DMS79 (cell line): ENCODE data around the gene DUSP7.

Experiments used
- DNase-seq: peaks from one replicate; lab custom pipeline; 2025; lab: John Stamatoyannopoulos, UW

Gene DUSP7, protein sequence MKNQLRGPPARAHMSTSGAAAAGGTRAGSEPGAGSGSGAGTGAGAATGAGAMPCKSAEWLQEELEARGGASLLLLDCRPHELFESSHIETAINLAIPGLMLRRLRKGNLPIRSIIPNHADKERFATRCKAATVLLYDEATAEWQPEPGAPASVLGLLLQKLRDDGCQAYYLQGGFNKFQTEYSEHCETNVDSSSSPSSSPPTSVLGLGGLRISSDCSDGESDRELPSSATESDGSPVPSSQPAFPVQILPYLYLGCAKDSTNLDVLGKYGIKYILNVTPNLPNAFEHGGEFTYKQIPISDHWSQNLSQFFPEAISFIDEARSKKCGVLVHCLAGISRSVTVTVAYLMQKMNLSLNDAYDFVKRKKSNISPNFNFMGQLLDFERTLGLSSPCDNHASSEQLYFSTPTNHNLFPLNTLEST

DNA sequence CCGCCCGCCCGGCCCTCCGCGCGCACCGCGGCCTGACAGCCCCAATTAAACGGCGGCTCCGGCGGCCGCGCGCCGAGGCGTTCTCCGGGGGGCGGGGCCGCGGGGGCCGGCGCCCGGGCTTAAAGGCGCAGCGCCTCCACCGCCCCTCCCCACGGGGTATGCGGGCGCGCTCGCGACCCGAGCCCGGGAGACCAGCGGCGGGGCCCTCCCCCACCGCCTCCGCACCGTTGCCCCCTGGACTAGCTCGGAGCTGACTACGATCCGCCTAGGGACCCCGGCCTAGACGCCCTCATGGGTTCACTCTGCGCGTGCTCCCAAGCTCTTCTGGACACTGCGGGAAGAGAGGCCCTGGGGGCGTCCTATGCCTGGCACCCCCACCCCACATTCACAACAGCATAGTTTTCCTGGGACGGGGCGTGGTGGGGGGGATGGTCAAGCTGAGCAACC is at the start of gene DUSP7:
DUSP7 (minus strand) TSS at position 51 of the 447 bp plus-strand sequence. CDS start 205 bp downstream, outside the sequence.
- no peak for DNase-seq

DNA sequence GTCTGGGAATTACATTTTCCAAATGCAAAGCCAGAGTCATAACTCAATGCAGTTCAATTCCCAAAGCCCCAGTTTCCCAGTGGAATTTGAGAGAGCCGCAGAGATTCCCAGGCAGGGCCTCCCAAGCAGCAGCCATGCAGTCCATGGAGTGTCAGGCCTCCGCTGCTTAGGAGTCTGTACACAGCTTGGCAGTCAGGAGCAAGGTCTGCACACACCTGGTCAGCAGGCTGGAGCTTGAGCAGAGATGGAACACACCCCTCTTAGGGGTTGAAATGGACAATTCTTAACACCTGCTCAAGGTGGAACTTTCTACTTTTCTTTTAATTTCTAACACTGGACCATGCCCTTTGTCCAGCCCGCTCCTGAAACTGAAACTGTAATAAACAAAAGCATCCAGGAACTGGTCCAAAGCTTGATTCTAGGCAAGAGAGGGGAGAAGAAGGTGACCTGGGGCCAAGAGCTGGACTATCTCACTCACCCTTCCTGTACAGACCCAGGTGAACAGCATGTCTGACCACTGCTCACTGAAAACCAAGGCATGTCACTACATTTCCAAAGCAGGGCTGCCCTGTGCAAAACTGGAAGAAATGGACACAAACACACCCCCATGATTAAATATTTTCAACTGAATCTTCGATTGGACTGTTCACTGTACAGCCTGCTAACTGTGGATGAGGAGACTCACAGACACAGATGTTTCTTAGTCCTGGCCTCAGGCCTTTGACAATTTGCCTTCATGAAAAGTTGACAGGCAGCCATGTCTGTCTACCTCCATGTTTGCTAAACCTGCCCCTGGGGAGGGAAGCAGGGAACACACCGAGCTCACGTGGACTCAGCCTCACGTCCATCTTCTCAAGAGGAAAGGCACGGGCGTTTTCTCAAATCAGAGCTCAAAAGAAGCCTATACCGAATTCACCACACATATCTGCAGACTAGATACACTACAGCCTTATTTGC is 48.6 kb upstream of the DUSP7 start:
- DNase-seq, result no peak

DNA sequence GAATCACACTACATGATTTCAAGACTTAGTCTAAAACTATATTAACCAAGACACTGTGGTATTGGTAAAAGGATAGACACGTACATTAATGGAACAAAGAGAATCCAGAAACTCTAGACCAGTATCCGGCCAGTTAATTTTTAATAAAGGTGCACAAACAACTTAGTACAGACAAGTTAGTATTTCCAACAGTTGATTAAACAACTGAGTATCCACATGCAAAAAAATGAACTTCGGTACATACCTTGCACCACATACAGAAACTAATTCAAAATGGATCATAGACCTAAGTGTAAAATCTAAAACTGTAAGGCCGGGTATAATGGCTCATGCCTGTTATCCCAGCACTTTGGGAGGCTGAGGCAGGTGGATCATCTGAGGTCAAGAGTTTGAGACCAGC is 46.6 kb upstream of the DUSP7 start:
- no peak for DNase-seq

- no peak for DNase-seq
These were observed 42.6 kb upstream of the DUSP7 start for GRCh38 chr3:52099001-52099401.

GRCh38 chr3:52097851-52098507 is 41.6 kb upstream of the DUSP7 start:
- DNase-seq, result no peak

GRCh38 chr3:52095990-52096775 is 39.8 kb upstream of the DUSP7 start:
- DNase-seq, result no peak

GRCh38 chr3:52094571-52095485 is 38.5 kb upstream of the DUSP7 start:
- DNase-seq, result no peak

DNA sequence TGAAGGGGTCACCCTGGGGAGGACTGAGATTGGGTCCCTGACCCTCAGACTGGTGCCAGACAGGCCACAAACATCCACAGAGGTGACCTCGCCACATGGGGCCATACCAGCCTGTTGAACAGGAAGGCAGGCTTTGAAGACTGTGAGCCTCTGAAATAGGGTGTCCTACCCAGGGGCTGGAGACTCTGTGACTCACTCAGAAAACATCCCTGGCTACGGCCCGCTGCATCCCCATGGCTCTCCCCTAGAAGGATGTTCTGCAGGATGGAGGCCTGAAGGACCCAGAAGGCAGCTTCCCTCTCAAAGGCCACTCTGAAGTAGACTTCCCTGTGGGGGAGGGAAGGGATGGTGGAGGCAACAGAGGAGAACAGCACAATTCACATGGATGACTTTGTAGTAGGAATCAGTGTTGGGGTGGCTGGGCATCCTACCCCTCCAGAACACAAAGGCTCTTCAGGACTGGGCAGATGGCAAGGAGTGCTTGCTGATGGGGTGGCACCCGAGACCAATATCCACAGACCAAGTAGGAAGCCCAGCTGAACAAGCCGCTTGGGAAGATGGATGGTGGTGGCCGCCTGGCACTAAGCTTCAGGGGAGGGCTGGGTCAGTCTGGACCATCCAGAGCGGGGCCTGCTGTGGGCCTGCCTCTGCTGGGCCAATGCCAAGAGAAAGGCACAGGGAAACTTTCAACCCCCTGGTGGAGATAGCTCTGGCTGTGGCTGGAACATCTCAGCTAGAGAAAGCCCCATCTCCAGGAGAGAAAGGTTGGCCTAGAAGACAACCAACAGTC is 37.6 kb upstream of the DUSP7 start:
- no peak for DNase-seq

DNA sequence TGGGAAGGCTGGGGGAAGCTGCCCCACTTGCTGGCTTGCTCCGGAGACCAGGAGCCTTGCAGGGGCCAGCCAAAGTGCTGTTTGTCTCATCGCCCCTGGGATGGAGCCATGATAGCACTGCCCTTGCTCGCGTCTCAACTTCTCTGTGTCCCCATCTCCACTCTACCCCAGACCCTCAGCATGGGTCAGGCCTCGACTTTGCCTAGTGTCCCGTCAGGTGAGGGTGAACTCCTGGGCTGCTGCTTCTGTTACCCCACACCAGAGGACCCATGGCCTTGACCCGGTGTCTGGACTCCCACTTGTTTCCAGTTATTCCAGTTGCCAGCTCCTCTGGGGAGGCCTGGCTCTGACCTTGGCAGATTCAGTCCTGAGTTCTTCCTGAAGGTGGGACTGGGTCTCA is 36.5 kb upstream of the DUSP7 start:
- DNase-seq, result no peak

DNA sequence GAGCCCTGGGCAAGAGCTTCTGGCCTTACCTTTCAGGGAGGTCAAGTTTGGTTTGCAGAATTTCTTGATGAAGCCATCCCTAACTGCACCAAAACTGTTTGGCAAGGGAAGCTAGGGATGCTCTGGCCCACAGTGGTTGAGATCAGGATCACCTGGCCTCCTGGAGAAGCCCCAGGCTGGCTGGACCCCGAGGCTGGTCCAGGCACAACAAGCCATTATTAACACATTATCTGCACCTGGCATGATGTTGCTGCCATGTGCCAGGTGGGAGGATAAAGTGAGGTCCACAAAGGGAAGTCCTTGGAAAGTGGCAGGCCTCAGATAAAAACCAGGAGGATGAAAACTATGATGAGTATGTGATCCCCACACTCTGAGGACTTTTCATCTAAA is 35.9 kb upstream of the DUSP7 start:
- no peak for DNase-seq

DNA sequence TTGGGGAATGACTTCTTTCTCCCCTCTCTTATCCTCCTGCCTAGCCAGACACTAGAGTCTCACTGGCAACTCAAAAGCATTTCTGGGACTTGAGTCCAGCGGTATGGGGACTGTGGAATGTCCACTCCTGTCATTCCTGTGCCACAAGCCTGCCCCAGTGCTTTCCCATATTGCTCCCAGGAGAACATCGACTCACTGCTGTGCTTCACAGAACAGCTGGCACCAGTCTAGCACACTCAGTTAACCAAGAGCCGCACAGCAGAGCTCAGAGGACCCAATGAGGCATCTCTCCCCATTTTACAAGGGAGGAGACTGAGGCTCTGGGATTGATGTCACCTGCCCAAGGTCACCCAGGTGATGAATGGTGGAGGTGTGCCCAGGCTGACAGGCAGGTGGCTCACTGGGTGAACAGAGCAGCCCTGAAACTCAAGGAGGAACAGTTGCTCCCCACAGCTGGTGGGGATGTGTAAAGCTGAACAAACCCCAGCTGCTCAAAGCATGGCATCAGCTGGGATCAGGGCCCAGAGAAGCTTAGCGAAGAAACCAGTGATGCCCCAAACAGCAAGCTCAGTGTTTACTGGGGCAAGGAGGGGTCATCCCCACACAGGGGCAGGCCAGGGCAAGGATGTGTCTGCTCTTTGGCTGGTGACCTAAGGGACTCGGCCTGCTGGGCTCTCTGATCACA is 35.4 kb upstream of the DUSP7 start:
- DNase-seq, result no peak

DNA sequence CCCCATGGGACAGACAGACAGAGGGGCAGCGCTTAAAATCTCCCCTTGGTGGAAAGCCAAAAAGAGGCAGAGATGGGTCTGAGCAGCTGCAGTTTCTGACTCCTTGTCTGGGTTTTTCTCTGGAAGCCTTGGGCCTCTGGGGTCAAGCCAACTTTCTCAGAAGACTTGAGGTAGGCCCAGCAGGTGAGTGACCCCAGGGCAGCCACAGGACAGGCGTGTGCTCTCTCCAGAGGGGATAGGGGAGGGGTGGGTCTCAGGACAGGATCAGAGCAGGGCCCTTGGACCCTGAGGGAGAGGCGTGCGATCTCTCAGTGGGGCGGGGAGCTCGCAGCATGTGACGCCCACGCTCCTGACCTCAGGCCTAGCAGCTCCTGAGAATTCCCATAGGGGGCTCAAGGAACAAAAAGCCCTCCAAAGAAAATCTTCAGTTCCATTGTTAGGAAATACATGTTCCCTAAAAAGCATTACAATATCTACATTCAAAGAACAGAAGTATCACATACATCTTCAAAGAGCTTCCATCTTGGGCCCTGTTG is 34.6 kb upstream of the DUSP7 start:
- no peak for DNase-seq

DNA sequence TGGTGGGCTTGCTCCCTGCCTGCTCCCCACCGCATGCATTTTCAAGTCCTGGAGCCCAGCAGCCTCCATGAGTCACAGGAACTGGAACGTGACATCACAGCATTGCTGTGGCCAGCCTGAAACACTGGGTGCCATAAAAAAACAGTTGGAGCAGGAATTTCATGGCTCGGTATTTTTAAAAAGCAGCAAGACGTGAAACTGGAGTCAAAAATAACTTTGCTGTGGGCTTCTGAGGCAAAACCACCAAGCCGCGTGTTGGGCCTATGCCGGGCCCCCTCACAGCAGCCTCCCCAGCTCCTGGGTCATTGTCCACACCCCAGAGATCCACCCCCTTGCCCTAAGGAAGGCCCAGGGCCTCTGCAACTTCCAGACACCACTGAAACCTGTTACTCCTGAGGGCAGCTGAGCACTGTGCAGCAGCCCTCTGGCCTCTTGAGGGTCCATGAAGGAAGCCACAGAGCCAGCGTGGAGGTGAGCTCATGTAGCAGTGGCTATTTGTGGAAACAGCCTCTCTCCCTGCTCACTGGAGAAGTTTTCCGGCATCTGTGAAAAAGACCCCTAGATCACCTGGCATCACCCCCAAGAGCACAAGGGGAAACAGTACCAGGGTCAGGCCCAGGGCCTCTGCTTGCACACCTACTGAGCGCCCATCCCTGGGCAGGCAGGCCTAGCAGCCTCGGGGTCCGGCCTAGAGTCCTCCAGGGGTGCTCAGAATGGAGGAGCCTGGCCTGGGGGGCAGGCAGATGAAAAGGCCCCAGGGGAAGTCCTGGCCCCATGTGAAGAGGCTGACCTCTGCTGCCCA is 34.0 kb upstream of the DUSP7 start:
- no peak for DNase-seq

DNA sequence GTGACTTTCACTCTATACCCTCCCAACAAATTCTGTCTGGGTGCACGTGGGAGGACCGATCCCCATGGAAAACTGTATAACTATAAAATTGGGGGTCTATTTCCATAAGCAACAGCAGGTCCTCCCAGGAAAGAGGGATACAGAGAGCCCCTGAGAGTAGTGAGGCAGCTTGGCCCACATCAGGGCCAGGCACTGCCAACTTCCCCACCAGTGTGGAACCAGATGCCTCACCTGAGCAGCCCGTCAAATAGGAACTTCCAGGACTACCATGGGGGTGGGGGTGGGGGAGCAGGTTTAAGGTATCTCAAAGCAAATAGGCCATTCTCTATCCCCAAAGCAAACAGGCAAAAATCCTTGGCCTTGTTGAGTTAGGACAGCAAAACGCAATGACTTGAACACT is 33.3 kb upstream of the DUSP7 start:
- no peak for DNase-seq

DNA sequence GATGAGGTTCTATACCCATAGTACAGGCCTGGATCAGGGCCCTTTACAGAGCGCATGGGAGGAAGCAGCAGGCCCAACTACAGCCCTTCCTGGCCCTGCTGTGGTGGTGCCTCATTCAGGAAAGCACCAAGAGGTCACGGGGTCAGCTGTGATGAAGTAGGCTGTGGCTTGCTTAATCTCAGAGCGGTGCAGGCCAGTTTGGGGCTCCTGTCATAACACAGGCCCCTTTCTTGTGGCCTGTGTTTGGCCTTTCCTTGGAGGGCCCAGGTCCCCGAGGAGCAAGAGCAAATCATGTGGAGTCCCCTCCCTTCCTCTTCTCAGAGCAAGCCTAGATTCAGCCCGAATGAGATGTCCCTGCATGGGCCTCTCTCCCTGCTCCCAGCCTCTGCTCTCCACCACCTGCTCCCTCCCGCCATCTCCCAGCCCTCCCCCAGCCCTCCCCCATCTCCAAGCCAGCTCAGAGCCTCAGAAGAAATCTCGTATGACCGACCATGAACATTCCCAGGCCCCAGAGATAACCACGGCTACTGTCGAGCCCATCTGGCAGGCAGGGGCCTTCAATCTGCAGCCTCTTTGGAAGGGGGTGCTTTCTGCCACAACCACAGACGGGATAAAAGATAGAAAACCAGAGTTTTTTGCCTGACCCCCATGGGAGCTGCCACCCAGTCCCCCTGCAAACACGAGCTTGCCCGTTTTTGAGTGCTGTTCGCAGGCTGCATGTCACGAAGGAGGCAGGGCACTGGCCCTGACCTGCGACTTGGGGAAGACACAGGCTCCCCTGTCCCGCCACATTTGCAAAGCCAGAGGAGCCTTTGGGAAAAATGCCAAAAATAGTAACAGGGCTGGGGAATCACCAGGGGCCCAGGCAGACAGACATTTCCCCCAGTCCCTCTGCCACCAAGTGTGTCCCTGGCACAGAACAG is 32.3 kb upstream of the DUSP7 start:
- DNase-seq, result no peak

DNA sequence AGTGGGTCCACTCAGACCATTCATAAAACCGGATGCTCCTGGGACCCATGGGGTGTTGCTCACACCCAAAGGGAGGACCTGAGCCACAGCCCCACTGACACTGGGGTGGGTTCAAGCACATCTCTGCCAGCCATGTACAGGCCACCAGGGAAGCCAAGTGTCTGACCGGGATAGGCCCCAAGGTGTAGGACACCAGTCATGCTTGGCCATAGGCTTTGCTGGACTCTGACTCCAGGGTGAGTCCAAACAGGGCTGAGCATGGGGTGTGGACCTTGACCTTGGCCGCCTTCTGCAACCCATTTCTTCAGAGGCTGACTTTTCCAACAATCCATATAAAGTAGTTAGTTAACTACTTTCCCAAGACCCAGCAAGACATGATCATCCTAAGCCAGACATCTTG is 31.4 kb upstream of the DUSP7 start:
- DNase-seq, result no peak
